Nephron (organoid): ENCODE results near the gene KDM5B.

Source experiments
- H3K27ac Mint-ChIP-seq, 3 experiments: 2 replicates each; pipeline ENCODE4 v1.8.0; 2020; ENCODE audit warnings: mixed read lengths in 3 of 3, mild to moderate bottlenecking in 2 of 3, moderate library complexity in 1 of 3
- H3K27me3 Mint-ChIP-seq: 2 replicates; pipeline ENCODE4 v1.8.0; 2021; ENCODE audit warnings: low read depth, mild to moderate bottlenecking, moderate library complexity, mixed read lengths
- H3K36me3 Mint-ChIP-seq: 2 replicates; pipeline ENCODE4 v1.8.0; 2020; ENCODE audit warnings: low read depth, mixed read lengths
- H3K4me1 Mint-ChIP-seq: 2 replicates; pipeline ENCODE4 v1.8.0; 2020; ENCODE audit warnings: mixed read lengths
- H3K4me3 Mint-ChIP-seq, 3 experiments: 2 replicates each; pipeline ENCODE4 v1.8.0; 2020; ENCODE audit warnings: mild to moderate bottlenecking in 3 of 3, mixed read lengths in 3 of 3, moderate library complexity in 2 of 3
- H3K9me3 Mint-ChIP-seq: 2 replicates; pipeline ENCODE4 v1.8.0; 2020; ENCODE audit warnings: mixed read lengths
- TF ChIP-seq, protein P1 (sequence below), 3 experiments: fragments of 200-600 bp; sonication (generic); IDR thresholded peaks; one replicate each; pipeline ENCODE4 v1.5.0; 2021; ENCODE audit warnings: antibody characterized with exemption in 3 of 3; ENCODE audit not compliant: unreplicated experiment in 3 of 3

KDM5B gene

GRCh38 chr1:202765721-202766120, 42.5 kb downstream of the KDM5B start:
- peaks cover 77% of the 10 kb centered on the region for H3K36me3 Mint-ChIP-seq
- H3K4me3 Mint-ChIP-seq = no peak overlapping the region
- H3K27ac Mint-ChIP-seq = no peak overlapping the region
- no peaks in the 10 kb centered on the region for H3K9me3 Mint-ChIP-seq
- no peaks in the 10 kb centered on the region for H3K27me3 Mint-ChIP-seq
- TF ChIP-seq, protein P1, sequence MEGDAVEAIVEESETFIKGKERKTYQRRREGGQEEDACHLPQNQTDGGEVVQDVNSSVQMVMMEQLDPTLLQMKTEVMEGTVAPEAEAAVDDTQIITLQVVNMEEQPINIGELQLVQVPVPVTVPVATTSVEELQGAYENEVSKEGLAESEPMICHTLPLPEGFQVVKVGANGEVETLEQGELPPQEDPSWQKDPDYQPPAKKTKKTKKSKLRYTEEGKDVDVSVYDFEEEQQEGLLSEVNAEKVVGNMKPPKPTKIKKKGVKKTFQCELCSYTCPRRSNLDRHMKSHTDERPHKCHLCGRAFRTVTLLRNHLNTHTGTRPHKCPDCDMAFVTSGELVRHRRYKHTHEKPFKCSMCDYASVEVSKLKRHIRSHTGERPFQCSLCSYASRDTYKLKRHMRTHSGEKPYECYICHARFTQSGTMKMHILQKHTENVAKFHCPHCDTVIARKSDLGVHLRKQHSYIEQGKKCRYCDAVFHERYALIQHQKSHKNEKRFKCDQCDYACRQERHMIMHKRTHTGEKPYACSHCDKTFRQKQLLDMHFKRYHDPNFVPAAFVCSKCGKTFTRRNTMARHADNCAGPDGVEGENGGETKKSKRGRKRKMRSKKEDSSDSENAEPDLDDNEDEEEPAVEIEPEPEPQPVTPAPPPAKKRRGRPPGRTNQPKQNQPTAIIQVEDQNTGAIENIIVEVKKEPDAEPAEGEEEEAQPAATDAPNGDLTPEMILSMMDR (IDR thresholded peaks at IDR 0.05; ENCODE audit: unreplicated experiment in 3 of 3) = no peak
- H3K4me1 Mint-ChIP-seq = no peaks in the 10 kb centered on the region

- peak overlapping the region in 1 of 3 experiments; percentile 16 for H3K27ac Mint-ChIP-seq
- TF ChIP-seq, protein P1 (IDR thresholded peaks at IDR 0.05; ENCODE audit: unreplicated experiment in 3 of 3) = no peak
- H3K36me3 Mint-ChIP-seq = peaks cover 87% of the 10 kb centered on the region
- no peaks in the 10 kb centered on the region for H3K4me1 Mint-ChIP-seq
- H3K27me3 Mint-ChIP-seq = no peaks in the 10 kb centered on the region
- no peaks in the 10 kb centered on the region for H3K9me3 Mint-ChIP-seq
- no peak overlapping the region for H3K4me3 Mint-ChIP-seq
These were observed 46.2 kb downstream of the KDM5B start for GRCh38 chr1:202762019-202762418.

DNA sequence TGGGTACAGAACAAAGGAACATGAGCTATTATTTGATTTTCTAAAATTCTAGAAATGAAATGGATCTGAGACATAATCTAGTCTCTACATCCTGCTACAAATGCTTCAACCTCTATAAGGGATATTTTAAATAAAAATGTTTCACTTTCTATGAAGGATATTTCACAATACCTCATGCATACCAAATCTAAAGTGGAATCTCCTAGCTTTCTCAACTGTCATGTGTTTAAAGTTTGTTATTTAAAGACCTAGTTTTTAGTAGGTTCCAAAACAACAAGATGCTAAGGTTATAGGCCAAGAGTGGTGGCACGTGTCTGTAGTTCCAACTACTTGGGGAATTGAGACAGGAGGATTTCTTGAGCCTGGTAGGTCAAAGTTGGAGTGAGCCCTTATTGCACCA, 47.6 kb downstream of the KDM5B start:
- peaks cover 86% of the 10 kb centered on the region for H3K36me3 Mint-ChIP-seq
- TF ChIP-seq, protein P1 (IDR thresholded peaks at IDR 0.05; ENCODE audit: unreplicated experiment in 3 of 3) = no peak
- no peak overlapping the region for H3K27ac Mint-ChIP-seq
- no peak overlapping the region for H3K4me3 Mint-ChIP-seq
- H3K27me3 Mint-ChIP-seq = no peaks in the 10 kb centered on the region
- no peaks in the 10 kb centered on the region for H3K4me1 Mint-ChIP-seq
- no peaks in the 10 kb centered on the region for H3K9me3 Mint-ChIP-seq

- no peak overlapping the region for H3K27ac Mint-ChIP-seq
- TF ChIP-seq, protein P1 (IDR thresholded peaks at IDR 0.05; ENCODE audit: unreplicated experiment in 3 of 3) = no peak
- H3K4me3 Mint-ChIP-seq = no peak overlapping the region
- peaks cover 88% of the 10 kb centered on the region for H3K36me3 Mint-ChIP-seq
- no peaks in the 10 kb centered on the region for H3K9me3 Mint-ChIP-seq
- H3K27me3 Mint-ChIP-seq = no peaks in the 10 kb centered on the region
- no peaks in the 10 kb centered on the region for H3K4me1 Mint-ChIP-seq
These were observed 51.8 kb downstream of the KDM5B start for GRCh38 chr1:202756391-202756790.

- no peaks in the 10 kb centered on the region for H3K4me1 Mint-ChIP-seq
- H3K4me3 Mint-ChIP-seq = no peak overlapping the region
- TF ChIP-seq, protein P1 (IDR thresholded peaks at IDR 0.05; ENCODE audit: unreplicated experiment in 3 of 3) = no peak
- H3K27ac Mint-ChIP-seq = no peak overlapping the region
- no peaks in the 10 kb centered on the region for H3K9me3 Mint-ChIP-seq
- peaks cover 87% of the 10 kb centered on the region for H3K36me3 Mint-ChIP-seq
- H3K27me3 Mint-ChIP-seq = no peaks in the 10 kb centered on the region
These were observed 53.9 kb downstream of the KDM5B start for GRCh38 chr1:202754293-202754692.

DNA sequence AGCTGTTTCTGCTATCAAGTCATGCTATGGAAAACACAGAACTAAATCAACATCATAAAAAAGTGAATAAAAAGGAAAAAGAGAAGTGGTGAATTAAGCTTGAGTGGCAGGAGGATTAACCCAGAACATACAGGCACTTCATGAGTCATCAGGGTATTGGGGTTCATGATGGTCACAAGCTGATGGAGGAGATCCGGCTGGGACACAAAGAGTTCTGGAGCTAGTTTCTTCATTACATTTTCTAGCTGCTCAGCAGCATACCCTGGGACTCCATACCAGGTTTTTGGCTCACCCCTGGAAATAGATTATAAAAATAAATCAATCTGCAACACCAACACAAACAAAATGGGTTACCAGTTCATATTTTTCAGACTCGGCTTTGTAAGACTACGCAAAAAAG, 55.4 kb downstream of the KDM5B start:
- no peaks in the 10 kb centered on the region for H3K9me3 Mint-ChIP-seq
- peaks cover 87% of the 10 kb centered on the region for H3K36me3 Mint-ChIP-seq
- TF ChIP-seq, protein P1 (IDR thresholded peaks at IDR 0.05; ENCODE audit: unreplicated experiment in 3 of 3) = no peak
- H3K4me1 Mint-ChIP-seq = no peaks in the 10 kb centered on the region
- H3K27me3 Mint-ChIP-seq = no peaks in the 10 kb centered on the region
- H3K27ac Mint-ChIP-seq = peak overlapping the region in 2 of 3 experiments; percentile 10 to 33
- H3K4me3 Mint-ChIP-seq = no peak overlapping the region
